Measurements from ENCODE around the gene CXCL1. TPM values are rescaled to one million over a fixed set of nuclear protein-coding genes. Genes with fewer than 3 reads are reported as not detected.

The CXCL1 gene
- total RNA-seq, 1 experiment from 2014 or later, result 3.6 TPM

- DNase-seq (ENCODE audit: low spot score), result no peak
Observed at GRCh38 chr4:73916172-73916925, 47.2 kb downstream of the CXCL1 start.

GRCh38 chr4:73917081-73917501, 47.9 kb downstream of the CXCL1 start:
- no peak for DNase-seq (ENCODE audit: low spot score)

GRCh38 chr4:73918058-73918457, 48.9 kb downstream of the CXCL1 start:
- DNase-seq (ENCODE audit: low spot score), result no peak

GRCh38 chr4:73919691-73920090, 50.5 kb downstream of the CXCL1 start:
- no peak for DNase-seq (ENCODE audit: low spot score)

Other genes with a start within 250 kb of the CXCL1 start
- 2.3 and 3.9 TPM in 2 replicates for gene RASSF6, start 249.0 kb upstream of the CXCL1 start, total RNA-seq (2014; rRNA removed; shearing (Covaris generic))
- 2.6 and 4.4 TPM in 2 replicates for gene CXCL8, start 128.8 kb upstream of the CXCL1 start, total RNA-seq (2014; rRNA removed; shearing (Covaris generic))
- 0.29 and 2.3 TPM in 2 replicates for gene CXCL6, start 32.7 kb upstream of the CXCL1 start, total RNA-seq (2014; rRNA removed; shearing (Covaris generic))
- gene PF4V1, start 16.1 kb upstream of the CXCL1 start, total RNA-seq (2014; rRNA removed; shearing (Covaris generic)), result not detected in 2 replicates
- gene PF4, start 112.6 kb downstream of the CXCL1 start, total RNA-seq (2014; rRNA removed; shearing (Covaris generic)), result 0.37 and 1.1 TPM in 2 replicates
- gene PPBP, start 118.8 kb downstream of the CXCL1 start, total RNA-seq (2014; rRNA removed; shearing (Covaris generic)), result not detected in 2 replicates
- not detected in 2 replicates for gene CXCL5, start 129.3 kb downstream of the CXCL1 start, total RNA-seq (2014; rRNA removed; shearing (Covaris generic))
- 1.1 and 1.5 TPM in 2 replicates for gene CXCL3, start 169.3 kb downstream of the CXCL1 start, total RNA-seq (2014; rRNA removed; shearing (Covaris generic))
- 3.1 and 8.3 TPM in 2 replicates for gene CXCL2, start 229.8 kb downstream of the CXCL1 start, total RNA-seq (2014; rRNA removed; shearing (Covaris generic))

All from HT-29 (cell line).